GM06990 (cell line): ENCODE results near the gene ANKRD11.

ENCODE experiments used
- DNase-seq: peaks from one replicate; pipeline ENCODE4 v3.0.0-alpha.2; 2011; ENCODE audit not compliant: insufficient read length; ENCODE audit errors: extremely low read depth
- H3K27me3 ChIP-seq: replicated peaks from 2 replicates; pipeline ENCODE4 v1.6.0; 2011; ENCODE audit warnings: low read length; ENCODE audit not compliant: control insufficient read depth, insufficient read depth
- H3K36me3 ChIP-seq: 2 replicates; pipeline ENCODE4 v1.5.1; 2011; ENCODE audit warnings: low read length; ENCODE audit not compliant: control insufficient read depth, insufficient read depth
- H3K4me3 ChIP-seq: replicated peaks from 2 replicates; pipeline ENCODE4 v1.5.1; 2011; ENCODE audit warnings: low read depth, mild to moderate bottlenecking, control low read depth, low read length
- CTCF ChIP-seq: IDR thresholded peaks from 2 replicates; pipeline ENCODE4 v1.5.1; 2011; ENCODE audit warnings: low read length, control low read depth, mild to moderate bottlenecking, inconsistent platforms; ENCODE audit not compliant: insufficient read depth, poor library complexity, severe bottlenecking

ANKRD11 gene

GRCh38 chr16:89355007-89355406, 135.4 kb downstream of the ANKRD11 start:
- Histone ChIP-seq H3K4me3 (no peak overlapping the region), H3K27me3 (no peaks in the 10 kb centered on the region), H3K36me3 (peaks cover 14% of the 10 kb centered on the region)
- no peak for DNase-seq
- no peak for TF ChIP-seq CTCF

- no peak for DNase-seq
- Histone ChIP-seq H3K27me3 (no peaks in the 10 kb centered on the region), H3K4me3 (no peak overlapping the region), H3K36me3 (peaks cover 14% of the 10 kb centered on the region)
- no peak for TF ChIP-seq CTCF
These were observed 136.0 kb downstream of the ANKRD11 start for GRCh38 chr16:89354325-89354724.

- no peak for TF ChIP-seq CTCF
- Histone ChIP-seq H3K36me3 (peaks cover 11% of the 10 kb centered on the region), H3K4me3 (no peak overlapping the region), H3K27me3 (no peaks in the 10 kb centered on the region)
- DNase-seq, result no peak
These were observed 138.2 kb downstream of the ANKRD11 start for GRCh38 chr16:89352091-89352681.

- H3K4me3 ChIP-seq, result no peak overlapping the region
- no peak for DNase-seq
- TF ChIP-seq CTCF, result no peak
- H3K36me3 ChIP-seq, result peaks cover 9% of the 10 kb centered on the region
- no peaks in the 10 kb centered on the region for H3K27me3 ChIP-seq
These were observed 138.7 kb downstream of the ANKRD11 start for GRCh38 chr16:89351645-89352044.

- no peaks in the 10 kb centered on the region for H3K27me3 ChIP-seq
- H3K4me3 ChIP-seq, result no peak overlapping the region
- peaks cover 9% of the 10 kb centered on the region for H3K36me3 ChIP-seq
- DNase-seq, result no peak
- no peak for TF ChIP-seq CTCF
These were observed 139.5 kb downstream of the ANKRD11 start for GRCh38 chr16:89350701-89351380.
